GM18870 (cell line): ENCODE data around the gene GATB.

Experiments
- ATAC-seq: cut with Tn5 transposase; IDR thresholded peaks from one replicate; pipeline ENCODE4 v1.9.1; 2021; ENCODE audit warnings: moderate library complexity; ENCODE audit not compliant: unreplicated experiment

GATB gene

DNA sequence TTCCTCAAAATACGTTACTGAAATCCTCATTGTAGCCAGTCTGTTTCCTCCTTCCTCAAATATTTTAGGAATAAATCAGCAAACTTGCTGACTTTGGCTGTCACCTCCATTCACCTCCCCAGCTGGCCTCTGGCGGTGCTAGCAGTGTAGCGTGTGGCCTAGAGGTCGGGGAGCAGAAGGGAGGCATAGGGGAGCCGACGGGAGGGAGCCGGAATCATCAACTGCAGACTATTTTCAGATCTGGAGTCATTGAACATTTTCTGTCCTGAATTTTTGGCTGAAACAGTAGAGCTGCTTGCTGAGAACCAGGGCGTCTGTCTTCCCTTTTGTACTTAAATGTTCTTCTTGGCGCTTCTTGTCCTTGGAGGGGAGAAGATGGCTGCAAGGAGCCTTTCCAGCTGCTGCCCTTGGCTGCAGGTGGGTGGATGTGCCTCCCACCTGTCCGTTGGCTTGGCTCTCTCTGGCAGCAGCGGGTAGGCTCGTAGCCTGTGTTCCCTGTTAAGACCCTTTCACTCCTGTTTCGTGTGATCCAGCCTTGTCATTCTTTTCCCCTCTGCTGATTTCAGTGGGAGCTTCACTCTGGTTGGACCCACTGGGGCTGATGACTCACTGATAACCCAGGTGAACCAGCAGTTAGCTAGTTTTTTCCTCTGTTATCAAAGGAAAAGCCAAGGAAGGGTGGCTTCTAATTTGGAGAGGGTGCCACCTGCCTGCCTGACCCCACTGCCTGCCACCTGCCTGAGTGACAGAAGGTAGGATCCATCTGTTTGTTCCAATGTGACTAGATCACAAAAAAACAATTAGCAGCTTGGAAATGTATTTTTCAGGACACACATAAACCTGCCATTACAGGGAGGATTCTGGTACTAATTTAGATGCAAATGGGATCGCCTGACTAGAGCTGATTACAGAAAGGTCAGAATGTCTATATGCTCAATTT is 135.9 kb downstream of the GATB start:
- no peak for ATAC-seq
